ENCODE results near the gene FBXO44. TPM values are rescaled to one million over a fixed set of nuclear protein-coding genes. Genes with fewer than 3 reads are reported as not detected.

FBXO44 gene
- total RNA-seq, 2 experiments from 2014 or later = 21.6 to 23.6 TPM

GRCh38 chr1:11620924-11621323, 33.8 kb upstream of the FBXO44 start:
- intact Hi-C loops (cut with micrococcal nuclease) = no loop called here
- Mint-ChIP-seq H3K36me3 (ENCODE audit: low read depth) (no peaks in the 10 kb centered on the region), H3K9me3 (no peaks in the 10 kb centered on the region), H3K4me1 (ENCODE audit: low read depth) (no peaks in the 10 kb centered on the region), H3K27me3 (ENCODE audit: low read depth) (peaks cover 3% of the 10 kb centered on the region), H3K4me3 (no peak overlapping the region), H3K27ac (no peak overlapping the region)
- no peak for DNase-seq
- CTCF ChIA-PET = no interaction called here

DNA sequence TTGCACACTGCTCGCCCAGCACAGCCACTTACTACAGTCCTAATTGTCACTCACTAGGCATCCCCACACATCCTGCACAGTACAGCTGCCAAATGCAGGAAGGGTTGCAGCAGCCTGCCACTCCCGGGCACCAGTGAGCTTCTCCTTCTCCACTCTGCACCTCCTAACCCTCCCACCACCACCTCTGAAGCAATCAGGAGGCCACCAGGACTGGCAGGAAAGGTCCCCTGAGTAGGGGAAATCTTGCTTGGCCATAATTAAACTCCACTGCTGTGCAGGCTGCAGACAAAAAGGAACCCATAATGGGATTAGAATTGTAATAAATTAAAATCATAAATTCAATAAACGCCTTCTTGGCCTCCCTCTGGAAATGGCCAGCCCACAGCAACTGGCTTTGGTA, 32.3 kb upstream of the FBXO44 start:
- no peaks in the 10 kb centered on the region for H3K4me1 Mint-ChIP-seq (ENCODE audit: low read depth)
- intact Hi-C loops (cut with micrococcal nuclease) = no loop called here
- CTCF ChIA-PET = interaction anchor here (0.6 kb wide), 1 partner anchor 1077 kb away, joined by 3 read pairs; no protein-coding TSS in a partner anchor
- no peaks in the 10 kb centered on the region for H3K27me3 Mint-ChIP-seq (ENCODE audit: low read depth)
- no peaks in the 10 kb centered on the region for H3K9me3 Mint-ChIP-seq
- H3K4me3 Mint-ChIP-seq = no peak overlapping the region
- H3K36me3 Mint-ChIP-seq (ENCODE audit: low read depth) = no peaks in the 10 kb centered on the region
- no peak overlapping the region for H3K27ac Mint-ChIP-seq
- DNase-seq = no peak

- intact Hi-C loops (cut with micrococcal nuclease) = no loop called here
- CTCF ChIA-PET = no interaction called here
- no peaks in the 10 kb centered on the region for H3K36me3 Mint-ChIP-seq (ENCODE audit: low read depth)
These were observed 31.0 kb upstream of the FBXO44 start for GRCh38 chr1:11623702-11624101.

DNA sequence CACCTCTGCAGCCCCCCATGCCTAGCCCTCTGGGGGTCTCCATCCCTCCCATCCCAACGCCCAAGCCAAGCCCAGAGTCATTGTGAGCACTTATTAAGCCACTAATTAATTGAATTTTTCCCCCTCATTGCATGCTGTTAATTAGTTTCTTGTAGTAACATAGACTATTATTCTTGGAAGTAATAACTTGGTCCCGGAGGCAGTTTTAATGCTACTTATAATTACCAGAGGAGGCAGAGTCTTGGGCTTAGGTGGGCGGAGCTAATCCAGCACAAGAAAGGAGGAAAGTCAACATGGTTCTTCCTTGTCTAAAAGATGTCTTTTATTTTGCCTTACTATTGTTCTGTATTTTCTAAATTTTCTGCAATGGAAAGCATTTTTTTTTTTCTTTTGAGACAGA, 28.1 kb upstream of the FBXO44 start:
- Mint-ChIP-seq H3K4me3 (no peak overlapping the region), H3K36me3 (ENCODE audit: low read depth) (no peaks in the 10 kb centered on the region), H3K27ac (no peak overlapping the region), H3K4me1 (ENCODE audit: low read depth) (no peaks in the 10 kb centered on the region), H3K9me3 (no peaks in the 10 kb centered on the region), H3K27me3 (ENCODE audit: low read depth) (no peaks in the 10 kb centered on the region)
- intact Hi-C loops (cut with micrococcal nuclease) = no loop called here
- CTCF ChIA-PET = no interaction called here
- DNase-seq = no peak

More at GRCh38 chr1:11623702-11624101, 31.0 kb upstream of the FBXO44 start:
- H3K27ac Mint-ChIP-seq = no peak overlapping the region
- no peaks in the 10 kb centered on the region for H3K27me3 Mint-ChIP-seq (ENCODE audit: low read depth)
- no peak overlapping the region for H3K4me3 Mint-ChIP-seq
- no peaks in the 10 kb centered on the region for H3K9me3 Mint-ChIP-seq
- DNase-seq = no peak
- no peaks in the 10 kb centered on the region for H3K4me1 Mint-ChIP-seq (ENCODE audit: low read depth)

DNA sequence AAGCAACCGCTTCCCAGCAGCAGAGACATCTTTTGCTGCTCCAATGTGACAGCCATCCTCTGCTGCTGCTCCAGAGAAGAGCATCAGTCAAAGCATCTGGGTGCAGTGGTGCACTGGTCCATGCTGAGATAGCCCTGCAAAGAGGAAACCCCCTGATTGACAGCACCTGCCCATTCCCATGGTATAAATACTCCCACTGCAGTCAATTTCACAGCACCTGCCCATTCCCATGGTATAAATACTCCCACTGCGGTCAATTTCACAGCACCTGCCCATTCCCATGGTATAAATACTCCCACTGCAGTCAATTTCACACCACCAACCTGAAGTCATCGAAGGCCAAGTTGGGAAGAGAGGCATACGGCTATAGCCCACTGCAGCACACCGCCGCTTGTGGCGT, 25.9 kb upstream of the FBXO44 start:
- no peak overlapping the region for H3K4me3 Mint-ChIP-seq
- no peaks in the 10 kb centered on the region for H3K4me1 Mint-ChIP-seq (ENCODE audit: low read depth)
- H3K27me3 Mint-ChIP-seq (ENCODE audit: low read depth) = no peaks in the 10 kb centered on the region
- CTCF ChIA-PET = no interaction called here
- no peaks in the 10 kb centered on the region for H3K36me3 Mint-ChIP-seq (ENCODE audit: low read depth)
- H3K9me3 Mint-ChIP-seq = no peaks in the 10 kb centered on the region
- no peak overlapping the region for H3K27ac Mint-ChIP-seq
- no peak for DNase-seq
- intact Hi-C loops (cut with micrococcal nuclease) = no loop called here

DNA sequence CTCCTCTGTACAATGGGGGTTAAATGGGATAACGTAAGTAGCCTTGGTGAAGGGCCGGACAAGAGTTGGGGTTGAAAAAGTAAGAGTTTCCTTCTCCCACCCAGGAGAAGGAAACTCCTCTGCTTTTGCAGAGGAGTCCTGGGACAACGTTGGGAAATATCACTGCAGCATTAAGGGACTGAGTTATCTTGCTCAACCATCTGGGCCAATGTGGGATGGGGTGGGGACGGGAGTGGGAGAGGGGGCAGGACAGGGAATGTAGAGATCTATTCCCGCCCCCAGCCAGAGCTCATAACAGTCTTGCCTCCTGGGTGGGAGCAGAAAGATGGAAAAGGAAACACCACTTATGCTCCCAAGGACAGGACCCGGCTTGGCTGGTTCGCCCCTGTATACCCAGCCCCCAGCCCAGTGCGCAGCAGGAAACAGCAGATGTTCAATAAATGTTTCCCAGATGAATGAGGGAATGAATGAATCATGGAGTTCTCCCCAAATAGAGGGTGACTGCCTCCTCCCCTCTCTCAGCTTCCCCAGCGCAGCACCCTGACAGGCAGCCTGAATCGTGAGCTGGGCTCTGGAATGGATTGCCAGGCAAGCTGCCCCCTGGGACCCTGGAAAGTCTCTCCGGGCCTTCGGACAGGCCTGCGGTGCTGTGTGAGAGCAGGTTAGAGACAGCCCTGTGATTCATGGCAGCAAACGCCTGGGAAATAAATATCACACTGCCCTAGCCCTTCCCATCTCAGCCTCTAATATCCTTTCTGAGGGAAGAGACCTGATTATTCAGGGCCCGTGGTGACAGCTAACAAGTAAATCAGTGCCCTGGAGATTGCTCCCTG, 25.3 kb upstream of the FBXO44 start:
- intact Hi-C loops (cut with micrococcal nuclease) = no loop called here
- H3K27ac Mint-ChIP-seq = no peak overlapping the region
- no peaks in the 10 kb centered on the region for H3K4me1 Mint-ChIP-seq (ENCODE audit: low read depth)

DNA sequence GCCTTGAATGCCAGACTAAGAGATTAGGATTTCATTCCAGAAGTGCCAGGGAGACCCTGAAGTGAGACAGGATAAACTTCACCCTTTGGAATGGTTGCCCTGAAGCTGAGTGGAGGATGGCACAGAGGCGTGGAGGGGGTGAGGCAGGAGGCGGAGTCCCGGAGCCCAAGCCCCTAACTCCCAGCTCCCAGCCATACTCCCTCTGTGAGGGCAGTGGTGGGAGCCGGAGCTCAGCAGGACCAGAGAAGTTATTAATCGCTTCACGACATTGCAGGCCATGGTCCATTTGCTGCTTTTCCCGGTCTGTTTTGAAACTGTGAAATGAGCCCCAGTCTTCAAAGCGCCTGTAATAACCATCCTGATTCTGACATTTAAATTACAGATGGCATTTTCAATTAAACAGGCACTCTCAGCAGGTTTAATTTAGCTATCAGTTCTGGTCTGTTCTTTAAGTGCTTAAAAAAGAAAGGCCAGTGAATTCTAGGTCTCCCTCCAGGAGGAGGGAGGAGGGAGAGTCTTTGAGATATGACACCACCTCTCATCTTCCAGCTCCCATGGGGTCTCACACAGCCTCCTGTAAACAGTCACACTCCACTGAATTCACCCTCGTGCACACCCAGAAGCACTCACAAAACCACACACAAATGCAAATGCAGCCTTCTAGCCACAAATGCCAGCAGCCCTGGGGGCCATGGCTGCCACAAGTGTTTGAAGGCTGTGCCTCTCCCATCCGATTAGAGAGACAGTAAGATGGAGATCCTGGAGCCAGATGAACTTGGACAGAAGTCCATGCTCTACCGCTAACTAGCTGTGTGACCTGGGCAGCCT, 20.1 kb upstream of the FBXO44 start:
- Mint-ChIP-seq H3K4me1 (ENCODE audit: low read depth) (no peaks in the 10 kb centered on the region), H3K27ac (no peak overlapping the region), H3K36me3 (ENCODE audit: low read depth) (no peaks in the 10 kb centered on the region), H3K27me3 (ENCODE audit: low read depth) (peaks cover 3% of the 10 kb centered on the region), H3K9me3 (no peaks in the 10 kb centered on the region), H3K4me3 (no peak overlapping the region)
- CTCF ChIA-PET = interaction anchor here (0.6 to 1.6 kb wide), 3 partner anchors 8 to 665 kb away, joined by 3 to 8 read pairs (median 4); no protein-coding TSS in a partner anchor
- intact Hi-C loops (cut with micrococcal nuclease) = no loop called here
- no peak for DNase-seq

More for the DNA sequence above, 25.3 kb upstream of the FBXO44 start:
- no peak for DNase-seq
- Mint-ChIP-seq H3K36me3 (ENCODE audit: low read depth) (no peaks in the 10 kb centered on the region), H3K4me3 (no peak overlapping the region), H3K9me3 (no peaks in the 10 kb centered on the region), H3K27me3 (ENCODE audit: low read depth) (no peaks in the 10 kb centered on the region)
- CTCF ChIA-PET = no interaction called here

DNA sequence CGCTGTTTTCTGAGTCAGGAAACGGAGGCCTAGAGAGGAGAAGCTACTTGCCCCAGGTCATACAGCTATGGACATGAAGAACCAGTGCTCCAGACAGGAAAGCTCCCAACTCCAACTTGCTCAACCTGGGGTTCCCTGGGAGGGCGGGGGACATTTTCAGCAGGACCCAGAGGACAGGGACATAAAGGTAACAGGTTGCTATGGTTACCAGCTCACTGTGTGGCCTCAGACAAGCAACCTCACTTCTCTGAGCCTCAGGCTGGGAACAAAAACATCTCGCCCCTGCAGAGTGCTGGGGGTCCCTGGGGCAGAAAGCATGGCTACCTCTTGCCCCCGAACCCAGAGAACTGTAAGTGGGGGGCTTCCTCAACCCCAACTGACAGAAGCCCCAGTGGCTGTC, 16.6 kb upstream of the FBXO44 start:
- no peak for DNase-seq
- Mint-ChIP-seq H3K4me1 (ENCODE audit: low read depth) (no peaks in the 10 kb centered on the region), H3K4me3 (no peak overlapping the region), H3K36me3 (ENCODE audit: low read depth) (no peaks in the 10 kb centered on the region), H3K27me3 (ENCODE audit: low read depth) (peaks cover 3% of the 10 kb centered on the region), H3K27ac (no peak overlapping the region), H3K9me3 (no peaks in the 10 kb centered on the region)
- CTCF ChIA-PET = no interaction called here
- intact Hi-C loops (cut with micrococcal nuclease) = no loop called here

GRCh38 chr1:11639372-11639771, 15.3 kb upstream of the FBXO44 start:
- DNase-seq = no peak
- Mint-ChIP-seq H3K27me3 (ENCODE audit: low read depth) (peaks cover 3% of the 10 kb centered on the region), H3K27ac (no peak overlapping the region), H3K4me1 (ENCODE audit: low read depth) (no peaks in the 10 kb centered on the region), H3K9me3 (no peaks in the 10 kb centered on the region), H3K4me3 (no peak overlapping the region), H3K36me3 (ENCODE audit: low read depth) (no peaks in the 10 kb centered on the region)
- CTCF ChIA-PET = no interaction called here
- intact Hi-C loops (cut with micrococcal nuclease) = no loop called here

- CTCF ChIA-PET = interaction anchor here (0.5 to 7.0 kb wide), 2 partner anchors 231 to 399 kb away, joined by 4 to 31 read pairs; no protein-coding TSS in a partner anchor
- H3K4me1 Mint-ChIP-seq (ENCODE audit: low read depth) = no peaks in the 10 kb centered on the region
- intact Hi-C loops (cut with micrococcal nuclease) = no loop called here
- H3K4me3 Mint-ChIP-seq = no peak overlapping the region
- H3K36me3 Mint-ChIP-seq (ENCODE audit: low read depth) = no peaks in the 10 kb centered on the region
- no peak for DNase-seq
- H3K27me3 Mint-ChIP-seq (ENCODE audit: low read depth) = peaks cover 3% of the 10 kb centered on the region
- H3K9me3 Mint-ChIP-seq = no peaks in the 10 kb centered on the region
- H3K27ac Mint-ChIP-seq = no peak overlapping the region
These were observed 14.6 kb upstream of the FBXO44 start for GRCh38 chr1:11640101-11640500.

DNA sequence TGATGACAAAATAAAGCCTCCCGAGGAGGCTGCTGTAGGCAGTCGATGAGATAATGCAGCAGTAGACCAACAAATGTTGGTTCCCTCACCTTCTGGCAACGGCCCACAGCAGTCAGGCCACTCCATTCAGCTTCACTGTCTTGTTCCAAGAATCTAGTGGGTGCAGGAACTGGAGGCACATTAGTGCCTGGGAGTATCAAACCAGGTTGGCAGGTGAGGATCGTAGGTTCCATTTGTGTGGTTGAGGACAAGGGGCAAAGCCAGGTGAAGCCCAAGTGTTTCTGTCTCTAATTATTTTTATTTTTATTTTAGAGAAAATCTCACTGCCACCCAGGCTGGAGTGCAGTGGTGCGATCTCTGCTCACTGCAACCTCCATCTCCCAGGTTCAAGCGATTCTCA, 13.7 kb upstream of the FBXO44 start:
- Mint-ChIP-seq H3K27ac (no peak overlapping the region), H3K4me1 (ENCODE audit: low read depth) (no peaks in the 10 kb centered on the region), H3K4me3 (no peak overlapping the region), H3K36me3 (ENCODE audit: low read depth) (no peaks in the 10 kb centered on the region), H3K27me3 (ENCODE audit: low read depth) (peaks cover under 1% of the 10 kb centered on the region), H3K9me3 (no peaks in the 10 kb centered on the region)
- CTCF ChIA-PET = interaction anchor here (1.1 to 7.0 kb wide), 5 partner anchors 10 to 603 kb away, joined by 3 to 67 read pairs (median 7); no protein-coding TSS in a partner anchor
- DNase-seq = no peak
- intact Hi-C loops (cut with micrococcal nuclease) = no loop called here

- no peak overlapping the region for H3K27ac Mint-ChIP-seq
- CTCF ChIA-PET = interaction anchor here (0.6 to 7.0 kb wide), 16 partner anchors 8 to 604 kb away, joined by 3 to 67 read pairs (median 3); no protein-coding TSS in a partner anchor
- no peaks in the 10 kb centered on the region for H3K36me3 Mint-ChIP-seq (ENCODE audit: low read depth)
- H3K4me3 Mint-ChIP-seq = no peak overlapping the region
- H3K9me3 Mint-ChIP-seq = no peaks in the 10 kb centered on the region
- no peaks in the 10 kb centered on the region for H3K4me1 Mint-ChIP-seq (ENCODE audit: low read depth)
- intact Hi-C loops (cut with micrococcal nuclease) = loop anchor here (1.0 to 2.0 kb wide), 5 partner anchors 163 to 605 kb away; partner anchors contain the start of gene DISP3
- no peaks in the 10 kb centered on the region for H3K27me3 Mint-ChIP-seq (ENCODE audit: low read depth)
- no peak for DNase-seq
These were observed 12.8 kb upstream of the FBXO44 start for GRCh38 chr1:11641776-11642305.
